SK-N-SH treated with all-trans-retinoic acid at 6 μM for 48 hours (cell line): ENCODE data around the gene C1orf159.

ENCODE experiments used
- BACH2 ChIP-seq: fragments of 250-450 bp; sonication (Bioruptor Pico); IDR thresholded peaks from 2 replicates; pipeline ENCODE4 v1.9.0; 2021; ENCODE audit warnings: mild to moderate bottlenecking, borderline replicate concordance
- ESRRG ChIP-seq: fragments of 250-450 bp; sonication (Bioruptor Pico); IDR thresholded peaks from 2 replicates; pipeline ENCODE4 v1.6.1; 2021; ENCODE audit warnings: mild to moderate bottlenecking
- GLIS3 ChIP-seq: fragments of 250-450 bp; sonication (Bioruptor Pico); IDR thresholded peaks from 2 replicates; pipeline ENCODE4 v1.5.0; 2020; ENCODE audit warnings: mild to moderate bottlenecking, moderate library complexity
- ISL1 ChIP-seq: fragments of 250-450 bp; sonication (Bioruptor Pico); IDR thresholded peaks from 2 replicates; pipeline ENCODE4 v2.1.2; 2022; ENCODE audit warnings: mild to moderate bottlenecking, moderate library complexity
- OSR1 ChIP-seq: fragments of 250-450 bp; sonication (Bioruptor Pico); IDR thresholded peaks from 2 replicates; pipeline ENCODE4 v1.8.0; 2022; ENCODE audit warnings: moderate library complexity, mild to moderate bottlenecking, inconsistent platforms
- PPARA ChIP-seq: fragments of 250-450 bp; sonication (Bioruptor Pico); IDR thresholded peaks from 2 replicates; pipeline ENCODE4 v1.5.0; 2020; ENCODE audit warnings: mild to moderate bottlenecking, borderline replicate concordance
- RARB ChIP-seq: fragments of 250-450 bp; sonication (Bioruptor Pico); IDR thresholded peaks from 2 replicates; pipeline ENCODE4 v1.8.0; 2021; ENCODE audit warnings: mild to moderate bottlenecking, moderate library complexity
- TCF4 ChIP-seq: fragments of 250-450 bp; sonication (Bioruptor Pico); IDR thresholded peaks from 2 replicates; pipeline ENCODE4 v1.8.0; 2021; ENCODE audit warnings: mild to moderate bottlenecking, moderate library complexity, borderline replicate concordance
- ZFP3 ChIP-seq: fragments of 250-450 bp; sonication (Bioruptor Pico); IDR thresholded peaks from 2 replicates; pipeline ENCODE4 v1.5.0; 2020; ENCODE audit warnings: mild to moderate bottlenecking, moderate library complexity
- ZFP30 ChIP-seq: fragments of 450-650 bp; formaldehyde crosslinking; IDR thresholded peaks from 2 replicates; pipeline ENCODE4 v1.5.0; 2022; ENCODE audit warnings: mild to moderate bottlenecking, moderate library complexity
- ZNF70 ChIP-seq: fragments of 450-650 bp; formaldehyde crosslinking; IDR thresholded peaks from 2 replicates; pipeline ENCODE4 v1.5.0; 2020; ENCODE audit warnings: mild to moderate bottlenecking, moderate library complexity
- TF ChIP-seq, protein P1 (sequence below): fragments of 250-450 bp; sonication (Bioruptor Pico); IDR thresholded peaks from 2 replicates; pipeline ENCODE4 v1.5.1; 2020; ENCODE audit warnings: low read depth, mild to moderate bottlenecking, moderate library complexity
- TF ChIP-seq, protein P2 (sequence below): fragments of 250-450 bp; sonication (Bioruptor Pico); IDR thresholded peaks from 2 replicates; pipeline ENCODE4 v1.8.0; 2020; ENCODE audit warnings: mild to moderate bottlenecking, moderate library complexity, borderline replicate concordance
- TF ChIP-seq, protein P3 (sequence below): fragments of 250-450 bp; sonication (Bioruptor Pico); IDR thresholded peaks from 2 replicates; pipeline ENCODE4 v1.5.1; 2021; ENCODE audit warnings: mild to moderate bottlenecking, moderate library complexity

DNA sequence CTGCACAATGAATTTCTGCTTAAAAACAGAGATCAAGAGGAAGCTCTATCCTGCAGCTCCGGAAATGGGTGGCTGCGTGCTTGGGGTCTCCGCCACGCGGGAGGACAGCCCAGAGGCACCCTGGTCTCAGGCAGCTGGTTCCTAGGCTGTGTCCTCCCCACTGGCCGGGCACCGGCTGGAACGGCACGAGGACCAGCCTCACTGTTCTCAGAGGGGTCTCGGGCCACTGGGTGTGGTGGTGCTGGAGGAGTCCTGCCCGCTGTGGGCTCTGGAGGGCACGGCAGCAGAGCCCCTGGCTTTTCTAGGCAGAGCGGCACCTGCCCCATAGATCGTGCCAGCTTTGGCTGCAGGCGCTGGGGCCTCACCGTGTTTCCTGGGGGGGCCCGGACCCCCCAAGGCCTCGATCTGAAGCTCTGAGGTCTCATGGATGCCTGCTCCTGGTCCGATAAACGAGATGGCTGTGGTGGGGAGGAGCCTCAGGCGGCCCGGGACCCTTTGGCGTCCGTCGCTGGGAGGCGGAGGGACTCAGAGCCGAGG lies 33.6 kb downstream of the C1orf159 start:
- TF ChIP-seq ISL1 (CRISPR knock-in tag): no peak
- no peak for TF ChIP-seq ZNF70
- TF ChIP-seq, protein P1, sequence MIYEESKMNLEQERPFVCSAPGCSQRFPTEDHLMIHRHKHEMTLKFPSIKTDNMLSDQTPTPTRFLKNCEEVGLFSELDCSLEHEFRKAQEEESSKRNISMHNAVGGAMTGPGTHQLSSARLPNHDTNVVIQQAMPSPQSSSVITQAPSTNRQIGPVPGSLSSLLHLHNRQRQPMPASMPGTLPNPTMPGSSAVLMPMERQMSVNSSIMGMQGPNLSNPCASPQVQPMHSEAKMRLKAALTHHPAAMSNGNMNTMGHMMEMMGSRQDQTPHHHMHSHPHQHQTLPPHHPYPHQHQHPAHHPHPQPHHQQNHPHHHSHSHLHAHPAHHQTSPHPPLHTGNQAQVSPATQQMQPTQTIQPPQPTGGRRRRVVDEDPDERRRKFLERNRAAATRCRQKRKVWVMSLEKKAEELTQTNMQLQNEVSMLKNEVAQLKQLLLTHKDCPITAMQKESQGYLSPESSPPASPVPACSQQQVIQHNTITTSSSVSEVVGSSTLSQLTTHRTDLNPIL (CRISPR knock-in tag): no peak
- no peak for TF ChIP-seq ZFP3
- no peak for TF ChIP-seq PPARA (CRISPR knock-in tag)
- no peak for TF ChIP-seq ZFP30 (CRISPR knock-in tag)
- TF ChIP-seq RARB (CRISPR knock-in tag): no peak
- TF ChIP-seq, protein P2, sequence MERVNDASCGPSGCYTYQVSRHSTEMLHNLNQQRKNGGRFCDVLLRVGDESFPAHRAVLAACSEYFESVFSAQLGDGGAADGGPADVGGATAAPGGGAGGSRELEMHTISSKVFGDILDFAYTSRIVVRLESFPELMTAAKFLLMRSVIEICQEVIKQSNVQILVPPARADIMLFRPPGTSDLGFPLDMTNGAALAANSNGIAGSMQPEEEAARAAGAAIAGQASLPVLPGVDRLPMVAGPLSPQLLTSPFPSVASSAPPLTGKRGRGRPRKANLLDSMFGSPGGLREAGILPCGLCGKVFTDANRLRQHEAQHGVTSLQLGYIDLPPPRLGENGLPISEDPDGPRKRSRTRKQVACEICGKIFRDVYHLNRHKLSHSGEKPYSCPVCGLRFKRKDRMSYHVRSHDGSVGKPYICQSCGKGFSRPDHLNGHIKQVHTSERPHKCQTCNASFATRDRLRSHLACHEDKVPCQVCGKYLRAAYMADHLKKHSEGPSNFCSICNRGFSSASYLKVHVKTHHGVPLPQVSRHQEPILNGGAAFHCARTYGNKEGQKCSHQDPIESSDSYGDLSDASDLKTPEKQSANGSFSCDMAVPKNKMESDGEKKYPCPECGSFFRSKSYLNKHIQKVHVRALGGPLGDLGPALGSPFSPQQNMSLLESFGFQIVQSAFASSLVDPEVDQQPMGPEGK (CRISPR knock-in tag): no peak
- TF ChIP-seq TCF4 (CRISPR knock-in tag): no peak
- no peak for TF ChIP-seq ESRRG (CRISPR knock-in tag)
- no peak for TF ChIP-seq GLIS3 (CRISPR knock-in tag)
- TF ChIP-seq BACH2 (CRISPR knock-in tag): no peak
- no peak for TF ChIP-seq OSR1 (CRISPR knock-in tag)
- TF ChIP-seq, protein P3, sequence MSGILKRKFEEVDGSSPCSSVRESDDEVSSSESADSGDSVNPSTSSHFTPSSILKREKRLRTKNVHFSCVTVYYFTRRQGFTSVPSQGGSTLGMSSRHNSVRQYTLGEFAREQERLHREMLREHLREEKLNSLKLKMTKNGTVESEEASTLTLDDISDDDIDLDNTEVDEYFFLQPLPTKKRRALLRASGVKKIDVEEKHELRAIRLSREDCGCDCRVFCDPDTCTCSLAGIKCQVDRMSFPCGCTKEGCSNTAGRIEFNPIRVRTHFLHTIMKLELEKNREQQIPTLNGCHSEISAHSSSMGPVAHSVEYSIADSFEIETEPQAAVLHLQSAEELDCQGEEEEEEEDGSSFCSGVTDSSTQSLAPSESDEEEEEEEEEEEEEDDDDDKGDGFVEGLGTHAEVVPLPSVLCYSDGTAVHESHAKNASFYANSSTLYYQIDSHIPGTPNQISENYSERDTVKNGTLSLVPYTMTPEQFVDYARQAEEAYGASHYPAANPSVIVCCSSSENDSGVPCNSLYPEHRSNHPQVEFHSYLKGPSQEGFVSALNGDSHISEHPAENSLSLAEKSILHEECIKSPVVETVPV (CRISPR knock-in tag): no peak
